HCT116 (cell line): ENCODE measurements around the gene GRIN3B. TPM values are rescaled to one million over a fixed set of nuclear protein-coding genes. Genes with fewer than 3 reads are reported as not detected.
A peak's percentile ranks its signal among the peaks of the same experiment; 100 is the strongest.

Source experiments
- ATAC-seq: fragments of 200-7000 bp; cut with Tn5 transposase; 2 replicates; pipeline ENCODE4 v1.9.1; 2020; ENCODE audit warnings: mild to moderate bottlenecking, moderate library complexity
- BruUV-seq: library from RNA; stranded (reverse); fragments of 400-500 nt; replicated peaks from 2 replicates; lab custom pipeline; 2021; lab: Mats Ljungman, UMichigan
- CTCF ChIA-PET: fragments of 300-600 bp; sonication (Branson Sonifier 250); formaldehyde crosslinking; loops from one replicate; lab custom pipeline; 2021; ENCODE audit warnings: antibody characterized with exemption; lab: Charles Lee
- POLR2A ChIA-PET: fragments of 300-600, 350-600 bp; sonication (Branson Sonifier 250); formaldehyde crosslinking; loops from one replicate; lab custom pipeline; 2021; ENCODE audit warnings: antibody characterized with exemption; lab: Charles Lee
- RAD21 ChIA-PET, 2 experiments: fragments of 300-600 bp; sonication (Branson Sonifier 250); formaldehyde crosslinking; loops; one replicate each; lab custom pipeline; 2023; ENCODE audit warnings: low total read pairs in 2 of 2; ENCODE audit not compliant: uncharacterized antibody in 2 of 2, unreplicated experiment in 2 of 2, low non-redundant PET in 1 of 2; lab: Charles Lee
- DNase-seq: peaks from one replicate; pipeline ENCODE4 v3.0.0-alpha.2; 2010; ENCODE audit warnings: low read depth, low spot score
- H2AFZ ChIP-seq: fragments of 200-600 bp; shearing (Covaris generic), sonication (generic); 2 replicates; pipeline ENCODE4 v1.6.1; 2017; ENCODE audit warnings: low read depth, mixed run types, mixed read lengths, antibody characterized with exemption, low read length; ENCODE audit not compliant: poor library complexity, severe bottlenecking
- H3K27ac ChIP-seq: 2 replicates; pipeline ENCODE4 v1.5.1; 2012; ENCODE audit warnings: low read depth, low read length
- H3K27me3 ChIP-seq: fragments of 200-600 bp; sonication (generic); 2 replicates; pipeline ENCODE4 v1.6.1; 2016; ENCODE audit warnings: mixed run types, low read length, mixed read lengths; ENCODE audit not compliant: insufficient read depth
- H3K36me3 ChIP-seq, 2 experiments: fragments of 200-500 bp in 1 of 2; fragments of 200-600 bp in 1 of 2; sonication (Bioruptor generic) in 1 of 2; sonication (generic) in 1 of 2; 2 replicates each; pipeline versions ENCODE4 v1.5.1 to v1.6.1; 2014 to 2016; ENCODE audit warnings: low read length in 2 of 2, inconsistent platforms in 1 of 2, mixed read lengths in 1 of 2, mixed run types in 1 of 2; ENCODE audit not compliant: insufficient read depth in 2 of 2, control insufficient read depth in 1 of 2
- H3K4me1 ChIP-seq, 2 experiments: fragments of 200-600 bp in 1 of 2; sonication (generic) in 1 of 2; 2 replicates each; pipeline versions ENCODE4 v1.5.1 to v1.6.1; 2012 to 2017; ENCODE audit warnings: low read length in 2 of 2, inconsistent platforms in 1 of 2, mild to moderate bottlenecking in 1 of 2, mixed read lengths in 1 of 2, mixed run types in 1 of 2, moderate library complexity in 1 of 2; ENCODE audit not compliant: insufficient read depth in 2 of 2, control insufficient read depth in 1 of 2
- H3K4me2 ChIP-seq: fragments of 200-600 bp; sonication (generic); 2 replicates; pipeline ENCODE4 v1.6.1; 2017; ENCODE audit warnings: mixed run types, low read length, mixed read lengths
- H3K4me3 ChIP-seq, 2 experiments: fragments of 200-600 bp in 1 of 2; sonication (generic) in 1 of 2; replicated peaks in 1 of 2; 2 replicates each; pipeline ENCODE4 v1.5.1; 2011 to 2016; ENCODE audit warnings: low read length in 2 of 2, control low read depth in 1 of 2, low read depth in 1 of 2, mild to moderate bottlenecking in 1 of 2, mixed read lengths in 1 of 2, mixed run types in 1 of 2
- H3K79me2 ChIP-seq: fragments of 200-600 bp; sonication (generic); 2 replicates; pipeline ENCODE4 v1.6.1; 2017; ENCODE audit warnings: mild to moderate bottlenecking, mixed run types, low read length, moderate library complexity, mixed read lengths; ENCODE audit not compliant: insufficient read depth
- H3K9ac ChIP-seq: fragments of 200-600 bp; sonication (generic); 2 replicates; pipeline ENCODE4 v1.6.1; 2016; ENCODE audit warnings: low read length, mixed read lengths
- H3K9me2 ChIP-seq: fragments of 200-600 bp; sonication (generic), shearing (Covaris generic); 2 replicates; pipeline ENCODE4 v1.6.1; 2017; ENCODE audit warnings: mixed run types, mild to moderate bottlenecking, moderate library complexity; ENCODE audit not compliant: insufficient read depth
- H3K9me3 ChIP-seq, 2 experiments: fragments of 200-500 bp in 1 of 2; fragments of 200-600 bp in 1 of 2; sonication (Bioruptor generic) in 1 of 2; sonication (generic) in 1 of 2; 2 replicates each; pipeline ENCODE4 v1.6.1; 2014 to 2017; ENCODE audit warnings: low read length in 2 of 2, mixed read lengths in 2 of 2, inconsistent platforms in 1 of 2, low read depth in 1 of 2, mild to moderate bottlenecking in 1 of 2, mixed run types in 1 of 2, moderate library complexity in 1 of 2; ENCODE audit not compliant: control insufficient read depth in 1 of 2, insufficient read depth in 1 of 2
- H4K20me1 ChIP-seq: fragments of 200-600 bp; sonication (generic), shearing (Covaris generic); 2 replicates; pipeline ENCODE4 v1.6.1; 2017; ENCODE audit warnings: mixed run types, mild to moderate bottlenecking, moderate library complexity; ENCODE audit not compliant: insufficient read depth
- ATF3 ChIP-seq: IDR thresholded peaks from 2 replicates; pipeline ENCODE4 v1.6.1; 2012
- EGR1 ChIP-seq: IDR thresholded peaks from 2 replicates; pipeline ENCODE4 v1.6.1; 2012; ENCODE audit warnings: low read depth
- ELF1 ChIP-seq: IDR thresholded peaks from 2 replicates; pipeline ENCODE4 v1.6.1; 2012; ENCODE audit warnings: low read depth, borderline replicate concordance
- FOSL1 ChIP-seq: IDR thresholded peaks from 2 replicates; pipeline ENCODE4 v1.6.1; 2012; ENCODE audit warnings: low read depth
- JUND ChIP-seq: IDR thresholded peaks from 2 replicates; pipeline ENCODE4 v1.6.1; 2012
- POLR2AphosphoS5 ChIP-seq: IDR thresholded peaks from 2 replicates; pipeline ENCODE4 v1.6.1; 2011; ENCODE audit warnings: mild to moderate bottlenecking, low read depth, low read length, moderate library complexity
- RAD21 ChIP-seq: IDR thresholded peaks from 2 replicates; pipeline ENCODE4 v1.6.1; 2012; ENCODE audit warnings: low read depth, mild to moderate bottlenecking
- SIN3A ChIP-seq: IDR thresholded peaks from 2 replicates; pipeline ENCODE4 v1.6.1; 2012; ENCODE audit warnings: low read depth
- SRF ChIP-seq: IDR thresholded peaks from 2 replicates; pipeline ENCODE4 v1.6.1; 2012; ENCODE audit warnings: low read depth
- ZNF274 ChIP-seq: fragments of 200-500 bp; sonication (Bioruptor generic); IDR thresholded peaks from 2 replicates; pipeline ENCODE4 v1.6.1; 2014; ENCODE audit warnings: mild to moderate bottlenecking, low read depth, low read length, inconsistent platforms
- intact Hi-C: fragments of 100-400 bp; cut with micrococcal nuclease; formaldehyde crosslinking; loops from 2 replicates; pipeline ENCODE4 v1.10.0; 2022
- total RNA-seq: library from RNA; stranded (reverse); gene quantifications from one replicate; pipeline ENCODE4 v1.2.1, GENCODE V29; 2021; ENCODE audit not compliant: unreplicated experiment

Gene GRIN3B
- total RNA-seq, 1 experiment from 2014 or later: 0.69 TPM

- TF ChIP-seq RAD21 (no peak), ELF1 (no peak), EGR1 (no peak), SRF (no peak), SIN3A (no peak), POLR2AphosphoS5 (no peak), ATF3 (no peak), JUND (no peak)
Measured at GRCh38 chr19:1037621-1038064, 37.4 kb downstream of the GRIN3B start (continued).

GRCh38 chr19:1038978-1039645 lies 38.9 kb downstream of the GRIN3B start:
- Histone ChIP-seq H3K9ac (peak overlapping the region; percentile 67), H4K20me1 (no peaks in the 10 kb centered on the region), H3K27me3 (no peaks in the 10 kb centered on the region), H3K36me3 (peaks cover 4 to 12% of the 10 kb centered on the region in 2 experiments; a peak in 3 of 4 replicates), H3K9me3 (no peaks in the 10 kb centered on the region), H3K4me2 (peak overlapping the region; percentile 88), H3K27ac (peak overlapping the region; percentile 71), H3K4me3 (peak overlapping the region; percentile 91), H3K4me1 (peaks cover 25 to 60% of the 10 kb centered on the region in 2 experiments), H3K9me2 (no peaks in the 10 kb centered on the region), H2AFZ (no peak overlapping the region), H3K79me2 (peaks cover 17% of the 10 kb centered on the region; the same call in 1 of the 2 replicates)
- ATAC-seq (no peak), DNase-seq (no peak)
- no peak for TF ChIP-seq FOSL1
- no peak for TF ChIP-seq ZNF274
- no peak for TF ChIP-seq SRF
- TF ChIP-seq ELF1: no peak
- CTCF ChIA-PET: interaction anchor here (1.1 kb wide), 3 partner anchors 11 to 227 kb away, joined by 3 to 7 read pairs (median 4); no protein-coding TSS in a partner anchor
- RAD21 ChIA-PET: interaction anchor here (1.0 to 1.1 kb wide), 2 partner anchors 12 to 14 kb away, joined by 4 read pairs; no protein-coding TSS in a partner anchor
- no TSS peak for BruUV-seq
- intact Hi-C loops: no loop called here
- POLR2A ChIA-PET: interaction anchor here (0.7 to 7.8 kb wide), 6 partner anchors 12 to 230 kb away, joined by 3 to 85 read pairs (median 6); partner anchors contain the start of genes CIRBP, CNN2, RNU6-2 and WDR18
